Measurements from ENCODE around the gene SLC23A2.
"Not testable (repeated sequence)": the region's sequence is repeated elsewhere in the genome, so short reads cannot be mapped to it uniquely, and the experiment has no call there.

SLC23A2 gene

DNA sequence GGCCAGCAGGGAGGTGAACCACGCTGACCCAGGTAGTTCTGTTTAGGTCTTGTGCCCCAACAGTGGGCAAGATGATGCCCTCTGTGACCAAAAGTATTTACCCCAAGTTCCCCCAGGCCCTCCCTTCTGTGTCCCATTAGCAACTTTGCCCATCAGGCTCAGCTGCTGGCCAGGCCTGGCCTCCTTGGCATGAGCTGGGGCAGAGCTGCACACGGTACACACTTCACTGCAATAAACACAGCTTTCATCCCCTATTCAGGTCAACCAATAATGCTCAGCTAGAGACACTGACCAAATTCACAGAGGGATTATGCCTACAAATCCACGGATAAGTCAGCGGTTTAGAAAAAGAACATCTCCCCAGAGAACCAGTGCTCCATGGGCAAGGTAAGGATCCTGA, 103.7 kb downstream of the SLC23A2 start:
- no peak for FAIRE-seq

- no peak for FAIRE-seq
These were observed 104.3 kb downstream of the SLC23A2 start for GRCh38 chr20:4896971-4897497.

- no peak for FAIRE-seq
These were observed 105.1 kb downstream of the SLC23A2 start for GRCh38 chr20:4896119-4896702.

GRCh38 chr20:4894981-4895381, 106.3 kb downstream of the SLC23A2 start:
- no peak for FAIRE-seq

DNA sequence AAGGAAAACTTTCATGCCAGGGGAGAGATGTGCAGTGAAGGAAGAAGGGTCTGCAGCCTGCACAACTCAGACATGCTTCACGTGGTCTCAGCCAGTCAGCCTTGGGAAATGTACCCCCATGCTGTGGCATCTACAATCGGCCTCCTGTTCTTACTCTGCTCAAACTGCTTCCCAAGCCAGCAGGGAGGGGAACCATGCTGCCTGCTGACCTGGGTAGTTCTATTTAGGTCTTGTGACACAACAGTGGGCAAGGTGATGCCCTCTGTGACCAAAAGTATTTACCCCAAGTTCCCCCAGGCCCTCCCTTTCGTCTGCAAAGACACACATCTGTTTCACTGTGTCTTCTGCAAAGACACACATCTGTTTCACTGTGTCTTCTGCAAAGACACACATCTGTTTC, 106.9 kb downstream of the SLC23A2 start:
- no peak for FAIRE-seq

GRCh38 chr20:4893709-4894108, 107.6 kb downstream of the SLC23A2 start:
- no peak for FAIRE-seq

DNA sequence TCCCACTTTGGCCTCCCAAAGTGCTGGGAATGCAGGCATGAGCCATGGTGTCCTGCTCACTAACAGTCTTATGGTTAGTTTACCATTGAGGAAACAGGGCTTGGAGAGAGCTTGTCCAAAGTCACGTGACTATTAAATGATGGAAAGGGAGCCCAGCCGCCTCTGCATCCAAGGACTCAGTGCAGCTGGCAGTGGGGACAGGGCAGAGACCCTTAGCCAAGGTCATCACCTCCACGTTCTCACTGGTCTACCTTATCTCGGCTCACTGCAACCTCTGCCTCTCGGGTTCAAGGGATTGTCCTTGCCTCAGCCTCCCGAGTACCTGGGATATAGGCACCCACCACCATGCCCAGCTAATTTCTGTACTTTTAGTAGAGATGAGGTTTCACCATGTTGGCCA, 109.3 kb downstream of the SLC23A2 start:
- no peak for FAIRE-seq

DNA sequence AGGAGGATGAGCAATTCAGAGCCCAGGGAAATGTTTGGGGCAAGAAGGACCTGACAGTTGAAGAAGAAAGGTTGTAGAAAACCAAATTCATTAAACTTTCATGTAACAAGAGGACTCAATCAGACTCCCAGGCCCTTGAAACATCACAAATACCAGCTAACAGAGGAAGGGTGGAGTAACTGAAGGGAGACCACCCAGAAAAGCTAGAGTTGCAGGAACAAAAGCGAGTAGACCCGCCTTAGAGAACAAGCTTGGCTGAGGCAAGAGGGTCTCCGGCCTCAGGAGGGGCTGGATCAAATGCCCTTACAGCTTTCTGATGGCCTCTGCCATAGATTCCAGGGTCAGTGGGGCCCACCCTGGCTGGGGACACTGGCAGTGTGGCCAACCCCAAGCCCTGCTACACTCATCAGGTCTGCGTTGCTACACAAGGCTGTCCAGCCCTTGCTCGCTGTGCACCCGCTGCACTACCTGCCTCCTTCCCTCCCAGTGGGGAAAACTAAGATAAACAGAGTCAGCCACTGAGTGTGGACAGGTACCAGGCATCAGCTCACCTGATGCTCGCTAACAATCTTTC, 110.0 kb downstream of the SLC23A2 start:
- FAIRE-seq: no peak

DNA sequence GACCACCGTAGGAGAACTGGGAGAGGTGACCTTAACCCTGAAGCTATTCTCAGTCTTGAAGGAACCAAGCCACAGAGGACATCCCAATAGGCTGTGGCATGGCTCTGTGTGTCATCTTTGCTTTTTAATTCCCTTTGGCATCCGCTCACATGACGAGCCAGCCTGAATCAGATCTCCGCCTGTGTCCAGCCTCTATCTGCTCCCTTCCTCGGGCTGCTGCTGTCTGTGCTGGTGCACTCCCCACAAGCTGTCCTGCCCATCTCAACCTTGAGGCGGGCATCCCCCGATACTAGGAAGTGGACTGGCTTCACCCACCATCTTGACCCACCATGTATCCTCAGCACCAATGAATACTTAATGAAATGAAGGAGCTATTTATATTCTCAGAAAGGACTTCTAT, 111.9 kb downstream of the SLC23A2 start:
- no peak for FAIRE-seq

DNA sequence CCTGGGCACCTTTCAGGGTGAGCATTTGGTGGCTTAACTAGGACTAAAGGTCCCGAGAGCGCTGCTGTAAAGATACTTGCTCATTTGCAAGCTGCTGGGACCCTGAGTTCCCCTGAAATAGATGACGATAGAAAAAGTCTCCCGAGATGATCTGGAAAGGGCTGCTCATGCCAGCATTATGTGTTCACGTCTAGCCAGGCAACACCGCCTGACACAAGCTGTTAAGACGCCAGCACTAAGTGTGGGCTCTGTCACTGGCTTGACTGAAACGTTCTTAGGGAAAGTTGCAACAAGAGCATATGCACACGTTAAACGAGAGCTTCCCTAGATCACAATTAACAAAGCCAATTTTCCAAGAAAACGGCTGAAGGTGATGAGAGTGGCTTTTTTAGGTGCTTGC, 113.7 kb downstream of the SLC23A2 start:
- no peak for FAIRE-seq

GRCh38 chr20:4886771-4887527, 114.4 kb downstream of the SLC23A2 start:
- FAIRE-seq: no peak

GRCh38 chr20:4885877-4886276, 115.4 kb downstream of the SLC23A2 start:
- FAIRE-seq: no peak

- FAIRE-seq: no peak
These were observed 117.8 kb downstream of the SLC23A2 start for GRCh38 chr20:4883546-4883945.

DNA sequence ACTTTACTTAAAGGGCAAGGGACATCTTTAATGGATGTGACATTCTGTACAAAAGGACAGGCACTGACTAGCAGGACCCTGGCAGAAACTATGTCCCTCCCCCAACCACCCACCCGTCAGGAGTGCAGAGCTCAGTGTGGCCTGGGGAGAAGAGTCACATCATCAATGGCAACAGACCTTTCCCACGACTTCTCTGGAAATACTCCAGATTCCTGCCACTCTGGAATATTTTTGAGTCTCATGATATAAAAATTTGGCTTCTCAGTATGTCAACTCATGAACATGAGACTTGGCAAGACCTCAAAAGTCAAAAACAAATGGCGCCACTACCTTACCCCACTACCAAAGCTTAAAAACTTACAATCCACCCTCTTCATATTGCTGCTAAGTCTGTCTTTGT, 118.3 kb downstream of the SLC23A2 start:
- no peak for FAIRE-seq

- FAIRE-seq: no peak
These were observed 120.1 kb downstream of the SLC23A2 start for GRCh38 chr20:4881006-4881730.

- no peak for FAIRE-seq
These were observed 121.3 kb downstream of the SLC23A2 start for GRCh38 chr20:4880051-4880450.

- FAIRE-seq: not testable (repeated sequence)
These were observed 123.2 kb downstream of the SLC23A2 start for GRCh38 chr20:4878099-4878498.

DNA sequence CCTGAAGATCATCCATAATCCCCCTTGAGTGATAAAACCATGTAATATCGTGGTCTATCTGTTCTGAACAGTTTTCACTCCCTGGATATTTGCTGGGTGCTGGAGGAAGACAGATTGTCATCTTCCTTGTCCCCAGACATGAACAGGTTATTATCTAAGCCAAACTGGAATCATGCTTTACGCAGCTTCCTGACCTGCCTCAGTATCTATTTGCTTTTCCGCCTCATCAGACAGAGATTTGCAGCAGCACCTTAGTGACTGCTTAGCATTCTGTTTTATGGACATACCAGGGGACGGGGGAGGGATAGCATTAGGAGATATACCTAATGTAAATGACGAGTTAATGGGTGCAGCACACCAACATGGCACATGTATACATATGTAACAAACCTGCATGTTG, 124.6 kb downstream of the SLC23A2 start:
- FAIRE-seq: no peak

DNA sequence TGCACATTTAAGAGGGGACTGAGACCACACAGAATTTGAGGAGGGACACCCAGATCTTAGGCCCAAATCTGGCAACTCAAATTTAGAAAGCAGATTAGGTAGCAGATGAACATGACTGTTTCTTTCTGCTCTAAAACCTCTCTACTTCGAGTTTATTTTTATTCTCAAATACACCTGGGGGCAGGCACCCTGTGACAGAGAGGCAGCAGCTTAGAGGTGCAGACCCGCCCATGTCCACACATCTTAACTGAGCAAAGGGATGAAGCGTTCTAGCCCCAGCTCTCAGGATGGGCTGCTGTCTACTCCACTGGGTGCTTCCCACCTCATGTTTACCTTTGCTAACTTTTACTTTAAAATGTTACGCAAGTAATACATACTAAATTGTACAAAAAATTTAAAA, 125.0 kb downstream of the SLC23A2 start:
- no peak for FAIRE-seq

GRCh38 chr20:4875578-4876067, 125.7 kb downstream of the SLC23A2 start:
- no peak for FAIRE-seq

DNA sequence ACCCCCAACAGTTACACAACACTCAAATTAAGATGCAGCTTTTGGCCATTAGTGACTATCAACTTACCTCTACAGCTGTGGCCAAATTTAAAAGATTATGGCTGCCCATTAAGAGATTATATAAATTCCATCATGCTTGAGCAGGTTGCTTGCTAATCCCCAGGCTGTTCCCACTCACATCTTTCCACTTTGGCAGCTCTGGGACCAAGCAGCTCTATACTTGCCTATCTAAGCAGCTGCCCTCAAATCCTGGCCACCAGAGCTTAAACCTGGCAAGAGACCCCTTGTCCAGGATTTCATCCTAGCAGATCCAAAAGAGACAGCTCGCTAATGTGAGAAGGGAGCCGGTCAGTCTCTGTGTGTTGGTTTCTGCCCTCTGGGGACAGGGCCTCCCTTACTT, 127.9 kb downstream of the SLC23A2 start:
- FAIRE-seq: no peak

DNA sequence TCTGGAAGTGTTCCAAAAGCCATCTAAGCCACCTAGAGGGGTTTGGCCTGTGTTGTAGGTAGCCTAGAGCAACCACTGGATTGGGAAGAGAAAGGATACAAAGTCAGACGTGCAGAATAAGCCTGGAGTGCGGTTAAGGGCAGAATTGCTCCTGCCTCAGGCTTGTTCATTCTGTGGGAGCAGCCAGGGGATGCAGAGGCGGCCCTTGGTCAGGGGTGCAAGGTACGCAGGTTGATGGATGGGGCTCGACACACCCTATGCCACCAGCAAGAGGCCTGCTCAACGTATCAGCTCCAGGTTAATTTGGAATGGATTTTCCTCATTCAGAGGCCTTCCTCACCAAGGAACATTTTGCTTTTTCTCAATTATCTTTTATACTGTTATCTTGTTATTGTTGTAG, 129.8 kb downstream of the SLC23A2 start:
- no peak for FAIRE-seq

DNA sequence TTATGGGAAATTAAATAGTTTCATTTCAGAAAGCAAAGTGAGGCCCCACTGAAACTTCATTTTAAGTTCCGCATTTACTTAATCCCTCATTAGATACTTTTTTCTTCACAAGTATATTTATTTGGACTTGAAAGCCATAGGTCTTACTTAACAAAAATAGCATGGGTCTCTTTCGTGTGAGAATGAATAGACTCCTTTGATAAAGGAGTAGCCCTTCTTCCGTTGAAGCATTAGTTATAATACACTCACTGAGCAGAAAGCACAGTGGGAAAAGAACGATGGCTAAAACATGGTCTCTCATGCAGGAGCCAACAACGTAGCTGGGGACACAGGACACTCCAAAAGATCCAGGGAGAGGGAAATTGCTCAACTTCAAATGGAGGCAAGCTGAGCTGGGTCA, 130.4 kb downstream of the SLC23A2 start:
- no peak for FAIRE-seq

Data from A204.1 (cell line).